Gastrocnemius medialis (tissue), 4 donors: ENCODE measurements around the gene AP2B1.

Experiments
- POLR2A ChIP-seq, 2 donors: fragments of 450-650 bp; IDR thresholded peaks; one replicate each; pipeline ENCODE4 v1.6.1; 2017; ENCODE audit warnings: antibody characterized with exemption in 2 of 2, mild to moderate bottlenecking in 2 of 2, moderate library complexity in 2 of 2
- TF ChIP-seq, protein P1 (sequence below), 5 experiments: fragments of 450-650 bp in 3 of 5; fragments of 200-600 bp in 2 of 5; sonication (generic) in 2 of 5; IDR thresholded peaks in 4 of 5; conservative IDR thresholded peaks in 1 of 5; 1 replicate in 4 of 5; 2 replicates in 1 of 5; pipeline ENCODE4 v1.5.1; 2016 to 2019; ENCODE audit warnings: antibody characterized with exemption in 5 of 5, mild to moderate bottlenecking in 3 of 5, moderate library complexity in 3 of 5

- TF ChIP-seq, protein P1, sequence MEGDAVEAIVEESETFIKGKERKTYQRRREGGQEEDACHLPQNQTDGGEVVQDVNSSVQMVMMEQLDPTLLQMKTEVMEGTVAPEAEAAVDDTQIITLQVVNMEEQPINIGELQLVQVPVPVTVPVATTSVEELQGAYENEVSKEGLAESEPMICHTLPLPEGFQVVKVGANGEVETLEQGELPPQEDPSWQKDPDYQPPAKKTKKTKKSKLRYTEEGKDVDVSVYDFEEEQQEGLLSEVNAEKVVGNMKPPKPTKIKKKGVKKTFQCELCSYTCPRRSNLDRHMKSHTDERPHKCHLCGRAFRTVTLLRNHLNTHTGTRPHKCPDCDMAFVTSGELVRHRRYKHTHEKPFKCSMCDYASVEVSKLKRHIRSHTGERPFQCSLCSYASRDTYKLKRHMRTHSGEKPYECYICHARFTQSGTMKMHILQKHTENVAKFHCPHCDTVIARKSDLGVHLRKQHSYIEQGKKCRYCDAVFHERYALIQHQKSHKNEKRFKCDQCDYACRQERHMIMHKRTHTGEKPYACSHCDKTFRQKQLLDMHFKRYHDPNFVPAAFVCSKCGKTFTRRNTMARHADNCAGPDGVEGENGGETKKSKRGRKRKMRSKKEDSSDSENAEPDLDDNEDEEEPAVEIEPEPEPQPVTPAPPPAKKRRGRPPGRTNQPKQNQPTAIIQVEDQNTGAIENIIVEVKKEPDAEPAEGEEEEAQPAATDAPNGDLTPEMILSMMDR (IDR thresholded peaks at IDR 0.05 in 4 of 5, conservative IDR thresholded peaks at IDR 0.05 in 1 of 5): no peak
- no peak for TF ChIP-seq POLR2A (IDR thresholded peaks at IDR 0.05)
Measured at GRCh38 chr17:35596072-35596471, 8.9 kb downstream of the AP2B1 start.
